HCT116 (cell line): Measurements from ENCODE around the gene SNTG2. TPM values are rescaled to one million over a fixed set of nuclear protein-coding genes. Genes with fewer than 3 reads are reported as not detected.

Source experiments
- ATAC-seq: fragments of 200-7000 bp; cut with Tn5 transposase; 2 replicates; pipeline ENCODE4 v1.9.1; 2020; ENCODE audit warnings: mild to moderate bottlenecking, moderate library complexity
- BruUV-seq: library from RNA; stranded (reverse); fragments of 400-500 nt; replicated peaks from 2 replicates; lab custom pipeline; 2021; lab: Mats Ljungman, UMichigan
- CTCF ChIA-PET: fragments of 300-600 bp; sonication (Branson Sonifier 250); formaldehyde crosslinking; loops from one replicate; lab custom pipeline; 2021; ENCODE audit warnings: antibody characterized with exemption; lab: Charles Lee
- POLR2A ChIA-PET: fragments of 300-600, 350-600 bp; sonication (Branson Sonifier 250); formaldehyde crosslinking; loops from one replicate; lab custom pipeline; 2021; ENCODE audit warnings: antibody characterized with exemption; lab: Charles Lee
- RAD21 ChIA-PET, 2 experiments: fragments of 300-600 bp; sonication (Branson Sonifier 250); formaldehyde crosslinking; loops; one replicate each; lab custom pipeline; 2023; ENCODE audit warnings: low total read pairs in 2 of 2; ENCODE audit not compliant: uncharacterized antibody in 2 of 2, unreplicated experiment in 2 of 2, low non-redundant PET in 1 of 2; lab: Charles Lee
- DNase-seq: peaks from one replicate; pipeline ENCODE4 v3.0.0-alpha.2; 2010; ENCODE audit warnings: low read depth, low spot score
- H2AFZ ChIP-seq: fragments of 200-600 bp; shearing (Covaris generic), sonication (generic); 2 replicates; pipeline ENCODE4 v1.6.1; 2017; ENCODE audit warnings: low read depth, mixed run types, mixed read lengths, antibody characterized with exemption, low read length; ENCODE audit not compliant: poor library complexity, severe bottlenecking
- H3K27ac ChIP-seq: 2 replicates; pipeline ENCODE4 v1.5.1; 2012; ENCODE audit warnings: low read depth, low read length
- H3K27me3 ChIP-seq: fragments of 200-600 bp; sonication (generic); 2 replicates; pipeline ENCODE4 v1.6.1; 2016; ENCODE audit warnings: mixed run types, low read length, mixed read lengths; ENCODE audit not compliant: insufficient read depth
- H3K36me3 ChIP-seq, 2 experiments: fragments of 200-500 bp in 1 of 2; fragments of 200-600 bp in 1 of 2; sonication (Bioruptor generic) in 1 of 2; sonication (generic) in 1 of 2; 2 replicates each; pipeline versions ENCODE4 v1.5.1 to v1.6.1; 2014 to 2016; ENCODE audit warnings: low read length in 2 of 2, inconsistent platforms in 1 of 2, mixed read lengths in 1 of 2, mixed run types in 1 of 2; ENCODE audit not compliant: insufficient read depth in 2 of 2, control insufficient read depth in 1 of 2
- H3K4me1 ChIP-seq, 2 experiments: fragments of 200-600 bp in 1 of 2; sonication (generic) in 1 of 2; 2 replicates each; pipeline versions ENCODE4 v1.5.1 to v1.6.1; 2012 to 2017; ENCODE audit warnings: low read length in 2 of 2, inconsistent platforms in 1 of 2, mild to moderate bottlenecking in 1 of 2, mixed read lengths in 1 of 2, mixed run types in 1 of 2, moderate library complexity in 1 of 2; ENCODE audit not compliant: insufficient read depth in 2 of 2, control insufficient read depth in 1 of 2
- H3K4me2 ChIP-seq: fragments of 200-600 bp; sonication (generic); 2 replicates; pipeline ENCODE4 v1.6.1; 2017; ENCODE audit warnings: mixed run types, low read length, mixed read lengths
- H3K4me3 ChIP-seq, 2 experiments: fragments of 200-600 bp in 1 of 2; sonication (generic) in 1 of 2; replicated peaks in 1 of 2; 2 replicates each; pipeline ENCODE4 v1.5.1; 2011 to 2016; ENCODE audit warnings: low read length in 2 of 2, control low read depth in 1 of 2, low read depth in 1 of 2, mild to moderate bottlenecking in 1 of 2, mixed read lengths in 1 of 2, mixed run types in 1 of 2
- H3K79me2 ChIP-seq: fragments of 200-600 bp; sonication (generic); 2 replicates; pipeline ENCODE4 v1.6.1; 2017; ENCODE audit warnings: mild to moderate bottlenecking, mixed run types, low read length, moderate library complexity, mixed read lengths; ENCODE audit not compliant: insufficient read depth
- H3K9ac ChIP-seq: fragments of 200-600 bp; sonication (generic); 2 replicates; pipeline ENCODE4 v1.6.1; 2016; ENCODE audit warnings: low read length, mixed read lengths
- H3K9me2 ChIP-seq: fragments of 200-600 bp; sonication (generic), shearing (Covaris generic); 2 replicates; pipeline ENCODE4 v1.6.1; 2017; ENCODE audit warnings: mixed run types, mild to moderate bottlenecking, moderate library complexity; ENCODE audit not compliant: insufficient read depth
- H3K9me3 ChIP-seq, 2 experiments: fragments of 200-500 bp in 1 of 2; fragments of 200-600 bp in 1 of 2; sonication (Bioruptor generic) in 1 of 2; sonication (generic) in 1 of 2; 2 replicates each; pipeline ENCODE4 v1.6.1; 2014 to 2017; ENCODE audit warnings: low read length in 2 of 2, mixed read lengths in 2 of 2, inconsistent platforms in 1 of 2, low read depth in 1 of 2, mild to moderate bottlenecking in 1 of 2, mixed run types in 1 of 2, moderate library complexity in 1 of 2; ENCODE audit not compliant: control insufficient read depth in 1 of 2, insufficient read depth in 1 of 2
- H4K20me1 ChIP-seq: fragments of 200-600 bp; sonication (generic), shearing (Covaris generic); 2 replicates; pipeline ENCODE4 v1.6.1; 2017; ENCODE audit warnings: mixed run types, mild to moderate bottlenecking, moderate library complexity; ENCODE audit not compliant: insufficient read depth
- CBX3 ChIP-seq: IDR thresholded peaks from 2 replicates; pipeline ENCODE4 v1.6.1; 2012; ENCODE audit warnings: low read depth
- ELF1 ChIP-seq: IDR thresholded peaks from 2 replicates; pipeline ENCODE4 v1.6.1; 2012; ENCODE audit warnings: low read depth, borderline replicate concordance
- FOSL1 ChIP-seq: IDR thresholded peaks from 2 replicates; pipeline ENCODE4 v1.6.1; 2012; ENCODE audit warnings: low read depth
- JUND ChIP-seq: IDR thresholded peaks from 2 replicates; pipeline ENCODE4 v1.6.1; 2012
- POLR2A ChIP-seq: IDR thresholded peaks from 2 replicates; pipeline ENCODE4 v1.7.0; 2011; ENCODE audit warnings: borderline replicate concordance; ENCODE audit not compliant: insufficient read depth, insufficient read length; ENCODE audit errors: extremely low read depth
- RAD21 ChIP-seq: IDR thresholded peaks from 2 replicates; pipeline ENCODE4 v1.6.1; 2012; ENCODE audit warnings: low read depth, mild to moderate bottlenecking
- SIN3A ChIP-seq: IDR thresholded peaks from 2 replicates; pipeline ENCODE4 v1.6.1; 2012; ENCODE audit warnings: low read depth
- SP1 ChIP-seq: IDR thresholded peaks from 2 replicates; pipeline ENCODE4 v1.6.1; 2012; ENCODE audit warnings: low read depth
- SRF ChIP-seq: IDR thresholded peaks from 2 replicates; pipeline ENCODE4 v1.6.1; 2012; ENCODE audit warnings: low read depth
- TCF7L2 ChIP-seq: IDR thresholded peaks from 2 replicates; pipeline ENCODE4 v1.7.0; 2011; ENCODE audit warnings: borderline replicate concordance, inconsistent platforms; ENCODE audit not compliant: insufficient read depth, insufficient read length; ENCODE audit errors: extremely low read depth
- ZFX ChIP-seq: fragments of 450-650 bp; IDR thresholded peaks from 2 replicates; pipeline ENCODE4 v1.6.1; 2017
- ZNF274 ChIP-seq: fragments of 200-500 bp; sonication (Bioruptor generic); IDR thresholded peaks from 2 replicates; pipeline ENCODE4 v1.6.1; 2014; ENCODE audit warnings: mild to moderate bottlenecking, low read depth, low read length, inconsistent platforms
- intact Hi-C: fragments of 100-400 bp; cut with micrococcal nuclease; formaldehyde crosslinking; loops from 2 replicates; pipeline ENCODE4 v1.10.0; 2022
- total RNA-seq: library from RNA; stranded (reverse); gene quantifications from one replicate; pipeline ENCODE4 v1.2.1, GENCODE V29; 2021; ENCODE audit not compliant: unreplicated experiment
- TF ChIP-seq, protein P1 (sequence below): IDR thresholded peaks from 2 replicates; pipeline ENCODE4 v1.6.1; 2012; ENCODE audit warnings: low read depth
- TF ChIP-seq, protein P2 (sequence below): IDR thresholded peaks from 2 replicates; pipeline ENCODE4 v1.6.1; 2012
- TF ChIP-seq, protein P3 (sequence below), 3 experiments: fragments of 200-600 bp in 1 of 3; sonication (generic) in 1 of 3; IDR thresholded peaks in 2 of 3; conservative IDR thresholded peaks in 1 of 3; 2 replicates each; pipeline ENCODE4 v1.5.1; 2012 to 2017; ENCODE audit warnings: low read depth in 2 of 3, low read length in 2 of 3, antibody characterized with exemption in 1 of 3, borderline replicate concordance in 1 of 3, control low read depth in 1 of 3, mild to moderate bottlenecking in 1 of 3, mixed read lengths in 1 of 3, mixed run types in 1 of 3, moderate library complexity in 1 of 3; ENCODE audit not compliant: insufficient read depth in 1 of 3

Gene SNTG2
- total RNA-seq, 1 experiment from 2014 or later = not detected

DNA sequence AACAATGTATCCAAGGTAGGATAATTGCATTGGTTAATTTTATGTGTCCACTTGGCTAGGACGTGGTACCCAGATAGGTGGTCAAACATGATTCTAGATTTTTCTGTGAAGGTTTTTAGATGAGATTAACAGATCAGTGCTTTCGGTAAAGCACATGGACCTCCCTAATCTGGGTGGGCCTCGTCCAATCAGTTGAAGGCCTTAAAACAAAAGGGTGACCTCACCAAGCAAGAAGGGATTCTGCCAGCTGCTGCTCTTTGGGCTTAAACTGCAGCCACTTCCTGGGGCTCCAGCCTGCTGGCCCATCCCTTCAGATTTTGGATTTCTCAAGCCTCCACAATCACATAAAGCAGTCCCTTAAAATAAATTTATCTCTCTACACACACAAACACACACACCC lies 236.5 kb downstream of the SNTG2 start:
- ATAC-seq (no peak), DNase-seq (no peak)
- H3K9me3 ChIP-seq = no peaks in the 10 kb centered on the region
- H3K4me3 ChIP-seq = no peak overlapping the region
- no peak overlapping the region for H3K27ac ChIP-seq
- RAD21 ChIA-PET = no interaction called here
- intact Hi-C loops = no loop called here
- H3K36me3 ChIP-seq = no peaks in the 10 kb centered on the region; a peak in 1 of 4 replicates
- POLR2A ChIA-PET = no interaction called here
- CTCF ChIA-PET = no interaction called here
- no peak overlapping the region for H2AFZ ChIP-seq
- no peaks in the 10 kb centered on the region for H3K4me1 ChIP-seq
- no peak overlapping the region for H3K4me2 ChIP-seq
- no peak overlapping the region for H3K9ac ChIP-seq
- no peak for TF ChIP-seq JUND
- no peak for TF ChIP-seq SIN3A
- TF ChIP-seq, protein P1, sequence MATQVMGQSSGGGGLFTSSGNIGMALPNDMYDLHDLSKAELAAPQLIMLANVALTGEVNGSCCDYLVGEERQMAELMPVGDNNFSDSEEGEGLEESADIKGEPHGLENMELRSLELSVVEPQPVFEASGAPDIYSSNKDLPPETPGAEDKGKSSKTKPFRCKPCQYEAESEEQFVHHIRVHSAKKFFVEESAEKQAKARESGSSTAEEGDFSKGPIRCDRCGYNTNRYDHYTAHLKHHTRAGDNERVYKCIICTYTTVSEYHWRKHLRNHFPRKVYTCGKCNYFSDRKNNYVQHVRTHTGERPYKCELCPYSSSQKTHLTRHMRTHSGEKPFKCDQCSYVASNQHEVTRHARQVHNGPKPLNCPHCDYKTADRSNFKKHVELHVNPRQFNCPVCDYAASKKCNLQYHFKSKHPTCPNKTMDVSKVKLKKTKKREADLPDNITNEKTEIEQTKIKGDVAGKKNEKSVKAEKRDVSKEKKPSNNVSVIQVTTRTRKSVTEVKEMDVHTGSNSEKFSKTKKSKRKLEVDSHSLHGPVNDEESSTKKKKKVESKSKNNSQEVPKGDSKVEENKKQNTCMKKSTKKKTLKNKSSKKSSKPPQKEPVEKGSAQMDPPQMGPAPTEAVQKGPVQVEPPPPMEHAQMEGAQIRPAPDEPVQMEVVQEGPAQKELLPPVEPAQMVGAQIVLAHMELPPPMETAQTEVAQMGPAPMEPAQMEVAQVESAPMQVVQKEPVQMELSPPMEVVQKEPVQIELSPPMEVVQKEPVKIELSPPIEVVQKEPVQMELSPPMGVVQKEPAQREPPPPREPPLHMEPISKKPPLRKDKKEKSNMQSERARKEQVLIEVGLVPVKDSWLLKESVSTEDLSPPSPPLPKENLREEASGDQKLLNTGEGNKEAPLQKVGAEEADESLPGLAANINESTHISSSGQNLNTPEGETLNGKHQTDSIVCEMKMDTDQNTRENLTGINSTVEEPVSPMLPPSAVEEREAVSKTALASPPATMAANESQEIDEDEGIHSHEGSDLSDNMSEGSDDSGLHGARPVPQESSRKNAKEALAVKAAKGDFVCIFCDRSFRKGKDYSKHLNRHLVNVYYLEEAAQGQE = no peak
- no peak for TF ChIP-seq ELF1
- TF ChIP-seq, protein P2, sequence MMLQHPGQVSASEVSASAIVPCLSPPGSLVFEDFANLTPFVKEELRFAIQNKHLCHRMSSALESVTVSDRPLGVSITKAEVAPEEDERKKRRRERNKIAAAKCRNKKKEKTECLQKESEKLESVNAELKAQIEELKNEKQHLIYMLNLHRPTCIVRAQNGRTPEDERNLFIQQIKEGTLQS = no peak
- no peak for TF ChIP-seq SP1
- TF ChIP-seq ZFX = no peak
- no peak for TF ChIP-seq SRF
- TF ChIP-seq FOSL1 = no peak
- no peak for TF ChIP-seq POLR2A
- no peak for TF ChIP-seq RAD21
- TF ChIP-seq, protein P3, sequence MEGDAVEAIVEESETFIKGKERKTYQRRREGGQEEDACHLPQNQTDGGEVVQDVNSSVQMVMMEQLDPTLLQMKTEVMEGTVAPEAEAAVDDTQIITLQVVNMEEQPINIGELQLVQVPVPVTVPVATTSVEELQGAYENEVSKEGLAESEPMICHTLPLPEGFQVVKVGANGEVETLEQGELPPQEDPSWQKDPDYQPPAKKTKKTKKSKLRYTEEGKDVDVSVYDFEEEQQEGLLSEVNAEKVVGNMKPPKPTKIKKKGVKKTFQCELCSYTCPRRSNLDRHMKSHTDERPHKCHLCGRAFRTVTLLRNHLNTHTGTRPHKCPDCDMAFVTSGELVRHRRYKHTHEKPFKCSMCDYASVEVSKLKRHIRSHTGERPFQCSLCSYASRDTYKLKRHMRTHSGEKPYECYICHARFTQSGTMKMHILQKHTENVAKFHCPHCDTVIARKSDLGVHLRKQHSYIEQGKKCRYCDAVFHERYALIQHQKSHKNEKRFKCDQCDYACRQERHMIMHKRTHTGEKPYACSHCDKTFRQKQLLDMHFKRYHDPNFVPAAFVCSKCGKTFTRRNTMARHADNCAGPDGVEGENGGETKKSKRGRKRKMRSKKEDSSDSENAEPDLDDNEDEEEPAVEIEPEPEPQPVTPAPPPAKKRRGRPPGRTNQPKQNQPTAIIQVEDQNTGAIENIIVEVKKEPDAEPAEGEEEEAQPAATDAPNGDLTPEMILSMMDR (IDR thresholded peaks at IDR 0.05 in 2 of 3, conservative IDR thresholded peaks at IDR 0.05 in 1 of 3; ENCODE audit: borderline replicate concordance in 1 of 3, insufficient read depth in 1 of 3, low read depth in 2 of 3, low read length in 2 of 3) = no peak
- no peak for TF ChIP-seq TCF7L2
- TF ChIP-seq CBX3 = no peak
- TF ChIP-seq ZNF274 = no peak
- no peaks in the 10 kb centered on the region for H4K20me1 ChIP-seq
- no TSS peak for BruUV-seq
- H3K27me3 ChIP-seq = peaks cover 2% of the 10 kb centered on the region; the same call in 1 of the 2 replicates
- no peaks in the 10 kb centered on the region for H3K9me2 ChIP-seq
- no peaks in the 10 kb centered on the region for H3K79me2 ChIP-seq
